GM12801 (cell line): Measurements from ENCODE around the gene PPP1CB.

ENCODE experiments used
- TF ChIP-seq, protein P1 (sequence below): IDR thresholded peaks from one replicate; pipeline ENCODE4 v1.5.1; 2011; ENCODE audit warnings: control low read depth; ENCODE audit not compliant: insufficient read length; ENCODE audit errors: extremely low read depth

Gene PPP1CB

DNA sequence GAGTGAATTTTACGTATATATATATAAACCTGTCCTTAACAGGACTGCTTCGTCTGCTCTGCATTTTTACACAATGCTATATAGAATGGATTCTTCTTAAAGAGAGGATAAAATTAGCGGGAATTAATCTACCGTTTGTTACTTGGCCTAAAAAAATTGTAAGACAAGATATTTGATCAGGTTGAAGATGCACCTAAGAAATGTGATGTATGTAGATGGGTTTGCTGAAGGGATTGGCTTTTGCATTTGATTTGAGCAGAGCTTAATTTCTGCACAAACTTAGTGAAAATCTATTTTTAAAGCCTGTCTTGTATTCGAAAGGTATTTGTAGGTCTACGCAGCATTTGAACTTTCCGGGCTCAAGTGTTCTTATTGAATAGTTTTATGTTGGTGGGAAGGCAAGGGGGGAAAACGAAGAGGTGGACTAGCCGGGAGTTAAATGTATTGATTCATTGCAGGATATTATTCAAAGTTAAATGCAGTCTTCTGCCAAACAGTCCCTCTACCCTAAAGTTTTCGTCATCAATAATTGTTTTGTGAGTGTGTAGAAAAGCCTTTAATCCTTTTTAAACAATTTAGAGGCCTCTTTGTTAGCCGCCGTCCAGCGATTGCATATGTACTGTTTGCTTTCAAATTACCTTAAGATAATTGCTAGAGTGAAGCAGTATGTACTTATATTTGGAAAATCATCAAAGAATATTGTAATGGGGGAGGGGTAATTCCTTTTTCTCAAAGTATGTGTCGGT, 1.2 kb downstream of the PPP1CB start:
- TF ChIP-seq, protein P1, sequence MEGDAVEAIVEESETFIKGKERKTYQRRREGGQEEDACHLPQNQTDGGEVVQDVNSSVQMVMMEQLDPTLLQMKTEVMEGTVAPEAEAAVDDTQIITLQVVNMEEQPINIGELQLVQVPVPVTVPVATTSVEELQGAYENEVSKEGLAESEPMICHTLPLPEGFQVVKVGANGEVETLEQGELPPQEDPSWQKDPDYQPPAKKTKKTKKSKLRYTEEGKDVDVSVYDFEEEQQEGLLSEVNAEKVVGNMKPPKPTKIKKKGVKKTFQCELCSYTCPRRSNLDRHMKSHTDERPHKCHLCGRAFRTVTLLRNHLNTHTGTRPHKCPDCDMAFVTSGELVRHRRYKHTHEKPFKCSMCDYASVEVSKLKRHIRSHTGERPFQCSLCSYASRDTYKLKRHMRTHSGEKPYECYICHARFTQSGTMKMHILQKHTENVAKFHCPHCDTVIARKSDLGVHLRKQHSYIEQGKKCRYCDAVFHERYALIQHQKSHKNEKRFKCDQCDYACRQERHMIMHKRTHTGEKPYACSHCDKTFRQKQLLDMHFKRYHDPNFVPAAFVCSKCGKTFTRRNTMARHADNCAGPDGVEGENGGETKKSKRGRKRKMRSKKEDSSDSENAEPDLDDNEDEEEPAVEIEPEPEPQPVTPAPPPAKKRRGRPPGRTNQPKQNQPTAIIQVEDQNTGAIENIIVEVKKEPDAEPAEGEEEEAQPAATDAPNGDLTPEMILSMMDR = no peak

DNA sequence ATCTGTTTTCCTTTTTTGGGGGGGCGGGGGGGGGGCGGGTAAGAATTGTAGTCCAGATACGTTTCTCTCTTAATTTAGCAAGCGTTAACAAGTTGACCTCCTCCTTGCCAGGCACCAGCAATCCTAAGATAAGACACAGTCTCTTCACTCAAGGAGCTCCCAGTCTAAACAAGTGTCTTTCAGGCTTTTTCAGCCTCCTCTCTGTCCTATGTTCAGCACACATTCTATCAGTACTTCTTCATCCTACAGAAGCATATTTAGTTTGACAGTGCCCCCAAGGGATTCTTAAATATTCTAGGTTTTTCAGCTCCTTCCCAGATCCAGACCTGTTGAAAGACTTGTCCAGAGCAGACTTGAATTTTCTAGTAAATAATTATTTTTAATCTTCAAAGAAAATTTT, 2.7 kb downstream of the PPP1CB start:
- TF ChIP-seq, protein P1 = no peak

DNA sequence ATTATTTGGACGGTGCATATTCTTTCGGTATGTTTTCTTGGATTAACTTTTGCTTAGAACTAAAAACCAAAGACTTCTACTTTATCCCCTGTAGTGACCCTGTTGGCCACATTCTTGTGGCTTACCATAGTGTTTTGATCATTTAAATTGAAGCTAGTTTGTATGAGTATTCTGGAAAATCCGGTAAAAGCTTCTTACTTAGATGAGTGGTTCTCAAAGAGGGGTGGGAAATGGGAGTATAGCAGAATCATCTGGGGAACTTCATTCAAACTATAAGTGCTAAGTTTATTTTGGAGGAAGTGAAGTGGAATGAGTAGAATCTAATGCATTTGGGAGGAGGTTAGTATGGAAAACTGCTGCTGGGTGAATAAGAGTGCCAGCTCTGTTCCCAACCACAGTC, 3.8 kb downstream of the PPP1CB start:
- TF ChIP-seq, protein P1 = no peak

DNA sequence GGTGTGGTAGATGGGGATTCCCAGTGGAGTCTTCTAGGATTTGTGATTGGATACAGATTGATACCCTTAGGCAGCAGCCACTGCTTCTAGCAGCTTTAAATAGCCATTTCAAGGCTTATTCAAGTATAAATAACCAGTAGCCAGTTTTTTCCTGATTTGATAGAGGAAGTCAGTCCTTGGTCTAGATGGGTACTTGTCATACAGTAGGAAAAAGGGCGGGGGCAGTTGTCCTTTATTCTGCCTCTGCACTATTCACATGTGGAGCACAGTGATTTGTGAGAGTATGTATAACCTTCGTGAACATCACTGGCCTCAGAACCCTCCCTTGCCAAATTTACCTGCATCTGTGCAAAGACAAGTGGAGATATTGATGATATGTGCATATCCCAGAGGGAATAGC, 6.8 kb downstream of the PPP1CB start:
- TF ChIP-seq, protein P1 = no peak

DNA sequence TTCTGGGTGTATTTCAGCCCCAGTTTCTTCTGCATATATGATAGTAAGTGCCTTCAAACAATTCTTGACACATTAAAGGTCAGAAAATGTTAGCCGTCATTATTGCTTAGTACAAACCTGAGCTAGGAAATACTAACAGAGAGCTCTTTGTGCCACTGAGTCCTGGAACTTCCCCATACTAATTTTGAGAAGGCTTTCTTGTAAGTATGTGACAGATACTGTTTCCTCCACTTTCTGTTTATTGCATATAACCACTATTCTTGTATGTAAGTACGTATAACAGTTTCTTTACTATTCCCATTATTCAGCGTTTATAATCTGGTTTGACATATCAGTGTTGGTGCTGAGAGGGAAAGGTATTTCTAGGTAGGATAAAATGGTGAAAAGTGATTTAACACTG, 9.8 kb downstream of the PPP1CB start:
- TF ChIP-seq, protein P1 = no peak

- TF ChIP-seq, protein P1 = no peak
Measured at GRCh38 chr2:28764909-28765711, 13.5 kb downstream of the PPP1CB start.

- TF ChIP-seq, protein P1 = no peak
Measured at GRCh38 chr2:28766070-28766469, 14.4 kb downstream of the PPP1CB start.
